Germinal center (tissue), 1 donor: ENCODE results near the gene CYB561.

Source experiments
- DNase-seq: peaks from one replicate; pipeline ENCODE4 v3.0.0; 2012; ENCODE audit warnings: mixed read lengths, low spot score

Gene CYB561

GRCh38 chr17:63448655-63449054 is 2.5 kb upstream of the CYB561 start:
- DNase-seq: no peak

GRCh38 chr17:63447471-63448009 is 1.4 kb upstream of the CYB561 start:
- DNase-seq: no peak

GRCh38 chr17:63446753-63447470 is 806 bp upstream of the CYB561 start:
- no peak for DNase-seq

GRCh38 chr17:63445571-63445953 is 544 bp downstream of the CYB561 start:
- peak; percentile 36 for DNase-seq

- no peak for DNase-seq
These were observed 1.0 kb downstream of the CYB561 start for GRCh38 chr17:63445065-63445464.

GRCh38 chr17:63444457-63444856 is 1.6 kb downstream of the CYB561 start:
- no peak for DNase-seq

GRCh38 chr17:63443053-63443452 is 3.1 kb downstream of the CYB561 start:
- no peak for DNase-seq

GRCh38 chr17:63442549-63443035 is 3.5 kb downstream of the CYB561 start:
- DNase-seq: peak; percentile 37

- DNase-seq: no peak
These were observed 4.0 kb downstream of the CYB561 start for GRCh38 chr17:63442074-63442473.

GRCh38 chr17:63441654-63442053 is 4.5 kb downstream of the CYB561 start:
- no peak for DNase-seq

- no peak for DNase-seq
These were observed 5.3 kb downstream of the CYB561 start for GRCh38 chr17:63440770-63441335.

GRCh38 chr17:63440127-63440769 is 5.9 kb downstream of the CYB561 start:
- no peak for DNase-seq

GRCh38 chr17:63439687-63440086 is 6.4 kb downstream of the CYB561 start:
- no peak for DNase-seq

GRCh38 chr17:63438092-63439051 is 7.7 kb downstream of the CYB561 start:
- no peak for DNase-seq

- no peak for DNase-seq
These were observed 8.6 kb downstream of the CYB561 start for GRCh38 chr17:63437287-63438091.

GRCh38 chr17:63436523-63437110 is 9.5 kb downstream of the CYB561 start:
- DNase-seq: no peak

- peak; percentile 64 for DNase-seq
These were observed 10.2 kb downstream of the CYB561 start for GRCh38 chr17:63435681-63436522.

- DNase-seq: no peak
These were observed 11.0 kb downstream of the CYB561 start for GRCh38 chr17:63434951-63435571.
